GM10266 (cell line): Measurements from ENCODE around the gene ATP5MC3.

Source experiments
- DNase-seq: peaks from one replicate; pipeline ENCODE4 v3.0.0; 2012; ENCODE audit errors: extremely low spot score
- CTCF ChIP-seq: IDR thresholded peaks from 2 replicates; pipeline ENCODE4 v1.5.1; 2012; ENCODE audit warnings: mild to moderate bottlenecking, low read depth; ENCODE audit not compliant: control insufficient read depth, insufficient read depth; ENCODE audit errors: missing control alignments

Gene ATP5MC3

GRCh38 chr2:175154661-175155082 is 26.8 kb downstream of the ATP5MC3 start:
- DNase-seq: peak; percentile 21
- no peak for TF ChIP-seq CTCF

GRCh38 chr2:175152242-175152641 is 29.3 kb downstream of the ATP5MC3 start:
- DNase-seq: no peak
- no peak for TF ChIP-seq CTCF

GRCh38 chr2:175151791-175152190 is 29.7 kb downstream of the ATP5MC3 start:
- no peak for DNase-seq
- no peak for TF ChIP-seq CTCF

GRCh38 chr2:175147186-175147585 is 34.3 kb downstream of the ATP5MC3 start:
- TF ChIP-seq CTCF: no peak
- no peak for DNase-seq

- no peak for TF ChIP-seq CTCF
- DNase-seq: no peak
Observed at GRCh38 chr2:175143678-175144077, 37.8 kb downstream of the ATP5MC3 start.

GRCh38 chr2:175143191-175143590 is 38.3 kb downstream of the ATP5MC3 start:
- no peak for DNase-seq
- TF ChIP-seq CTCF: no peak

- no peak for TF ChIP-seq CTCF
- no peak for DNase-seq
Observed at GRCh38 chr2:175140332-175140731, 41.2 kb downstream of the ATP5MC3 start.

- TF ChIP-seq CTCF: no peak
- no peak for DNase-seq
Observed at GRCh38 chr2:175137793-175138192, 43.7 kb downstream of the ATP5MC3 start.
